Measurements from ENCODE around the gene SCLY. TPM values are rescaled to one million over a fixed set of nuclear protein-coding genes. Genes with fewer than 3 reads are reported as not detected.
A peak's percentile ranks its signal among the peaks of the same experiment; 100 is the strongest.

Gene SCLY, protein sequence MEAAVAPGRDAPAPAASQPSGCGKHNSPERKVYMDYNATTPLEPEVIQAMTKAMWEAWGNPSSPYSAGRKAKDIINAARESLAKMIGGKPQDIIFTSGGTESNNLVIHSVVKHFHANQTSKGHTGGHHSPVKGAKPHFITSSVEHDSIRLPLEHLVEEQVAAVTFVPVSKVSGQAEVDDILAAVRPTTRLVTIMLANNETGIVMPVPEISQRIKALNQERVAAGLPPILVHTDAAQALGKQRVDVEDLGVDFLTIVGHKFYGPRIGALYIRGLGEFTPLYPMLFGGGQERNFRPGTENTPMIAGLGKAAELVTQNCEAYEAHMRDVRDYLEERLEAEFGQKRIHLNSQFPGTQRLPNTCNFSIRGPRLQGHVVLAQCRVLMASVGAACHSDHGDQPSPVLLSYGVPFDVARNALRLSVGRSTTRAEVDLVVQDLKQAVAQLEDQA
- total RNA-seq = 10 to 100 TPM; 56.2 to 57.1 TPM

DNA sequence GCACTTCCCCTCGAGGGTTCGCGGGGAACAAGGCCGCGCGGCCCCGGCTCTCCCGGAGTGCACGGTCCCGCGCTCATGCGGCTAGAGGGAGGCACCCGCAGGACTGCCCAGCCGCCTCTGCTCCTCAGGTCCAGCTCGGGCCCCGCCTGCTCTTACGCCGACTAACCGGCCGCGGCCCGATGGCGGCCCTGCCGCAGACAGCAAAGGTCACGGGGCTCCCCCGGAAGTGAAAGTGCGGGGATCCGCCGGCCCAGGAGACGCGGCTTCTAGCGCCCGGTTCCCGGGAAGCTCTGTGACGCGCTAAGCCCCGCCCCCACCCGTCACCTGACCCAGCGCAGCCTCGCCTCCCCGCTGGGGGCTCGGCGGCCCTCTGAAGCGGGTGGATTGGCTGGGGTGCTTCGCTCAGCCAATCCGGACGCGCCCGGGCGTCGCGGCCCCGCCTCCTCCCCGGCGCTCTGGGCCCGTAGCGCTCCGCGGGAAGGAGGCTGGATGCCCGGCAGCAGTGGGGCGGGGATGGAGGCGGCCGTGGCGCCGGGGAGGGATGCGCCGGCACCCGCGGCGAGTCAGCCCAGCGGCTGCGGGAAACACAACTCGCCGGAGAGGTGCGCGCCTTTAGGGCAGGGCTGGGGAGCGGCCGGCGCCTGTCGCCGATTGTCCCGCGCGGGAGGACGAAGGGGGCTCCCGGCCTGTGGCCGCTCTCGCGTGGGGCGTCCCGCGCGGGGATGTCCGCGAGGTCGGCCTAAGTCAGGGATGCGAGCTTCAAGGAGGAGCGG is at the start of gene SCLY:
TSS of gene SCLY (plus strand) at position 460 of the 773 bp plus-strand sequence. CDS start at position 514, 54 bp downstream.
- H3K9me3 Mint-ChIP-seq = no peaks in the 10 kb centered on the region
- peaks cover 13% of the 10 kb centered on the region for H3K27me3 Mint-ChIP-seq
- H3K27ac Mint-ChIP-seq = peak within 1 kb of the TSS; percentile 88
- H3K36me3 Mint-ChIP-seq (ENCODE audit: low read depth) = peaks cover 41% of the 10 kb centered on the region
- peaks cover 20% of the 10 kb centered on the region for H3K4me1 Mint-ChIP-seq
- peak; percentile 97 for ATAC-seq (replicated peaks)
- peak within 1 kb of the TSS; percentile 92 for H3K4me3 Mint-ChIP-seq

DNA sequence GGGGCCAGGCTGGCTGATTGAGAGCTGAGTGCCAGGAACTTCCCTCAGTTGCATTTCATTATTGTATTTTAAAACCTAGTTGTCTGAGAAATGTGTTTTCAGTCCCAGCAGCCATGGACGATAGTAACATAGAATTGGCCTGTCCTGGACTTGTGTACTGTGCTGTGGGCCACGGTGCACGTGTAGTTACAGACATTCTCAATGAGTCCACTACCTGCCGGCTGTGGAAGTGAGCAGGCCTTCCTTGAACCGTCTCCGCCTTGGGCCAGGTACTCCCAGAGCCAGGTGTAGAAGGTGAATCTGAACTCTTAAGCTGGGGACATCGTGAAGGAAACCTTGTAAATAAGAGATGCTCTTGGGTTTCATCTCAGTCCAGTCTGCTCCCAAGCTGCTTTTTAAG is 47.0 kb upstream of the SCLY start:
- Mint-ChIP-seq H3K9me3 (no peaks in the 10 kb centered on the region), H3K27ac (peak overlapping the region; percentile 83), H3K4me1 (peaks cover 13% of the 10 kb centered on the region), H3K27me3 (no peaks in the 10 kb centered on the region), H3K36me3 (ENCODE audit: low read depth) (peaks cover 64% of the 10 kb centered on the region), H3K4me3 (no peak overlapping the region)
- ATAC-seq (replicated peaks) = no peak

DNA sequence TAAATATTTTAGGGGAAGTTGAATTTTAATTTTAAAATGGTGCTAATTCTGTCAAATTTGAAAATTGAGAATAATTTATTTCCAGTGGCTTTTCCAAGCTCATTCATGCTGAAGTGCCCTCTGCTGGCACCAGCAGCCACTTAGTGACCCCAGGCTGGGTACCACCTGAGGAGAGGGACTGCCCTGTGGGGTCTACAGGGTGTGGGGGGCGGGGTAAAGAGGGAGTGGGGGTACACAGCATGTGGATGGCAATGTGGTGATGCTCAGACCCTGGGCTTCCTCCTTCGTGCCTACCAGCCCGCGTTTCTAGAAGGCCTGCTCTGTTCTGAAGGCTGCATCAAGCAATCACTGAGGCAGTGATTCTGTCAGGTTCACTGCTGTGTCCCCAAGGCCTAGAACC is 45.1 kb upstream of the SCLY start:
- no peaks in the 10 kb centered on the region for H3K27me3 Mint-ChIP-seq
- H3K4me1 Mint-ChIP-seq = peaks cover 5% of the 10 kb centered on the region

DNA sequence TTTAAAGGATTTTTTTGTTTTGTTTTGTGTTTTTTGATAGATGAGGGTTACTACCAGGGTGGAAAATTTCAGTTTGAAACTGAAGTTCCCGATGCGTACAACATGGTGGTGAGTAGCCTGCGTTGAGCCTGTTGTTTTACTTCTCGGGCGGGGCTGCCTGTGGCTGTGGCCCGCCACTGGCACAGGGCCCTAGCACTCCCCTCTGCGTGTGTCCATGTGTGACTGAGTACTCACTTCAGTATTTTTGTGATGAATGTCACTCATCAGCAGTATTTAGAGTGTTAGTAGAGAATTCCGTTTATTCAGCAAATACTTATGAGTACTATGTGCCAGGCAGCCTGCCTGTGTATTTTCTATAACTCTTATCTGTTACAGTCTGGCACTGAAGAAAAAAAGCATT is 44.3 kb upstream of the SCLY start:
- ATAC-seq (replicated peaks) = no peak
- H3K27me3 Mint-ChIP-seq = no peaks in the 10 kb centered on the region
- no peaks in the 10 kb centered on the region for H3K4me1 Mint-ChIP-seq
- peaks cover 74% of the 10 kb centered on the region for H3K36me3 Mint-ChIP-seq (ENCODE audit: low read depth)
- H3K4me3 Mint-ChIP-seq = no peak overlapping the region
- no peaks in the 10 kb centered on the region for H3K9me3 Mint-ChIP-seq
- no peak overlapping the region for H3K27ac Mint-ChIP-seq

More for the DNA sequence above, 45.1 kb upstream of the SCLY start:
- ATAC-seq (replicated peaks) = no peak
- Mint-ChIP-seq H3K9me3 (no peaks in the 10 kb centered on the region), H3K4me3 (no peak overlapping the region), H3K36me3 (ENCODE audit: low read depth) (peaks cover 74% of the 10 kb centered on the region), H3K27ac (peak overlapping the region; percentile 38)

DNA sequence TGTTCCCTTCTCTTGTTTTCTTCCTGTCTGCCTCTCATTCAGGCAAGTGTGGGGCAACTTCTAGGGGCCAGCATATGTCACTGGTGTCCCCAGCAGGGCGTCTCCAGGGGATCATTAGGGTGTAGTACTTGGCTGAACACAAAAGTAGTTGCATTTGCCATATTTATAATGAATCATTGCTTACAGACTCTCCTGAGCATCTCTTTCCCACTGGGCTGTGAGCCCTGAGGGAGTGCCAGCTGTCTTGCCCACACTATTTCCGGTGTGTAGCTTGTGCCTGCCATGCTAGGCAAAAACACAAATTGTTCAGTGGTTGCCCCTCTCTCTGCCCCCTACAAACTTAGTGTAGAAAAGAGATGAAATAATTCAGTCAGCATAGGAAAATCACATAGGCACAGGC is 40.8 kb upstream of the SCLY start:
- Mint-ChIP-seq H3K36me3 (ENCODE audit: low read depth) (peaks cover 73% of the 10 kb centered on the region), H3K27ac (no peak overlapping the region), H3K27me3 (no peaks in the 10 kb centered on the region), H3K9me3 (no peaks in the 10 kb centered on the region), H3K4me3 (no peak overlapping the region), H3K4me1 (peaks cover 4% of the 10 kb centered on the region)
- ATAC-seq (replicated peaks) = no peak

DNA sequence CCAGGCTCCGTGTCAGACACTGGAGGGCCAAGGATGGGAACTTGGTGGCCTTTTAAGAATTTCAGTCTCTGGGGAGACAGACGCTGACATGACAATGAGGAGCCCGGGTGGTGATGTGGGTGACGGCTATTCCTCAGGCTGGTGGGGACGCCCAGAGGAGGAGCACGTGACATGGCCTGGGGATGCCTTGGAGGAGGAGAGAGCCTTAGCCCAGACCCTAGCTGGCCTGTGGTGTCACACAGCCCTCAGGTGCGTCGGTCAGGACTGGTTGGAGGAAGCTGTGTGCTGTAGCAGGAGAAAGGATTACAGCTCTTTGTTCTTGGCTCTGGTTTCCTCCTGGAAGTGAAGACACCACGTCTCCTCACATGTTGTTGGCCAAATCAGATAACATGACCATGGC is 40.0 kb upstream of the SCLY start:
- Mint-ChIP-seq H3K4me3 (no peak overlapping the region), H3K9me3 (no peaks in the 10 kb centered on the region), H3K27me3 (no peaks in the 10 kb centered on the region), H3K4me1 (peaks cover 11% of the 10 kb centered on the region), H3K27ac (no peak overlapping the region), H3K36me3 (ENCODE audit: low read depth) (peaks cover 75% of the 10 kb centered on the region)
- ATAC-seq (replicated peaks) = no peak

DNA sequence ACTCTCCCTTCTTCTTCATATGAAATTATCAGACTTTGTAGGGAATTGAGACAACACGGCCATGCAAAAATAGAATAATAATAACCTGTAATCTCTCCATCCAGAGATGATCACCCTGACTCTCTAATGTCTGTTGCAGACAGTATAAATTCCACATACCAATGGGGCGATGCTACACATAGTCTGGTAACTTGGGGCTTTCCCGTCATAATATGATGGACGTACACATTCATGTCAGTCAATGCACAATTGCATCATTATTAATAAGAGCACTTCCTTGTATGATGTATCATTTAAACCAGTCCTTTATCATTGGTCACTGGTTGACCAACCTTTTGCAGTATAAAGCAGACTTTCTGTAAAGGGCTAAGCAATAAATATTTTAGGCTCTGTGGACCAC is 39.5 kb upstream of the SCLY start:
- no peaks in the 10 kb centered on the region for H3K9me3 Mint-ChIP-seq
- no peak overlapping the region for H3K27ac Mint-ChIP-seq
- peaks cover 77% of the 10 kb centered on the region for H3K36me3 Mint-ChIP-seq (ENCODE audit: low read depth)
- no peak for ATAC-seq (replicated peaks)
- H3K4me3 Mint-ChIP-seq = no peak overlapping the region
- peaks cover 11% of the 10 kb centered on the region for H3K4me1 Mint-ChIP-seq
- no peaks in the 10 kb centered on the region for H3K27me3 Mint-ChIP-seq

DNA sequence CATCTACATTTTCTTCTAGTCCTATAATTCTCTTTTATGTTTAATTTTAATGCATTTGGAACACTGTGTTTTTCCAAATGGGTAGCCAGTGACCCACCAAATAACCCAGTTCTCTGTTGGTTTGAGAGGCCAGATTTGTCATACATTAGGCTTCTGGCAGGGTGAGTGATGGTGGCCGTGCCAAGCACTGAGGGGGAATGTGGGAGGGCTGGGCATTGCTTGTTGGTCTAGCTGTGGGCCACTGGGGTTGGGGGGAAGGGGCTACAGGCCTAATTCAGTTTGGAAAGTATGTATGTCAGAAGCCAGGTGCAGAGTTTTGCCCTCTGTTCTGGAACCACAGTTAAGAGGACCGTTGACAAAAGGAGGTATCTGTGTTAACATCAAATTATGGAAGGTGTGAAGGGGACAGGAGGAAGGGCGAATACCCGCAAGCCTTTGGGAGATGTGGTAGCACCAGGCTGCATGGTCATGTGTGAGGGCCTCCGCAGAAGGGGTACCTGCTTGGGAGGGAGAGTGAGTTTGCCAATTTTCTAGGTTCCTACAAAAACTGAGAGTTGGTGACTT is 38.1 kb upstream of the SCLY start:
- Mint-ChIP-seq H3K9me3 (no peaks in the 10 kb centered on the region), H3K36me3 (ENCODE audit: low read depth) (peaks cover 76% of the 10 kb centered on the region), H3K27ac (peak overlapping the region; percentile 12), H3K4me3 (no peak overlapping the region), H3K27me3 (no peaks in the 10 kb centered on the region), H3K4me1 (peaks cover 11% of the 10 kb centered on the region)
- no peak for ATAC-seq (replicated peaks)

DNA sequence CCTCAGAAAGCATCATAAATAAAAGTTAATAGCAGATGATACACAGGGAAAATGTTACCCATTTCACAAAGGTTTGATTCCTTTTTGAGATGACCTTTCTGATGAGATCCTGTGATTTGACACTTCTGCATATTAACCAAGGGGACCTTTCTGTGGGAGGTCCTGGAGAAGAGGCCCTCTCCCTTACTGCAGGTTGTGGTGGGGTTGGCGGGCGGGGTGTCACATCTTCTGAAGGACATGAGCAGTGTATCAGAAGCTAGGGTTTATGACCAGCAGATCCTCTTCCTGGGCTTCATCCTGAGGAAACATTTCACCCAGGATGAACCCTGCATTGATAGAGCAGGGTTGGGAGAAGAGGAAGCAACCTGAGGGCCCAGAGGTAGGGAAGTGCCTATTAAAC is 37.2 kb upstream of the SCLY start:
- Mint-ChIP-seq H3K27me3 (no peaks in the 10 kb centered on the region), H3K4me1 (peaks cover 11% of the 10 kb centered on the region), H3K9me3 (no peaks in the 10 kb centered on the region), H3K36me3 (ENCODE audit: low read depth) (peaks cover 74% of the 10 kb centered on the region), H3K27ac (peak overlapping the region; percentile 74), H3K4me3 (no peak overlapping the region)
- ATAC-seq (replicated peaks) = no peak

DNA sequence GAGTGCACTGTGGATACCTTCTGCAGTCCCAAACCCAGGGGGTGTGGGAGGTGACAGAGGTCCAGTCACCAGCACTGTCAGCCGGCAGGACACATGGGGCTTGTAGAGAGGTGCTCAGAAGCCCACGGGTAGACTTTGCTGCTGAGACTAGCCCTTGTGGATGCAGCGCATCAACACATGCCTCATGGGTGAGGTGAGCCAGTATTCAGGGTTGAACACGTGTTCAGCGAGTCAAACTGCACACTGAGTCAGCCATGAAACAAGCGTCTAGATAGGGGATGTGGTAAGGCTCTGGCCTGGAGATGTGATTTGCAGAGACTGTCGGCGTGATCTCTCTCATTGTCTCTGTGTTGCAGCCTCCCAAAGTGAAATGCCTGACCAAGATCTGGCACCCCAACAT is 35.8 kb upstream of the SCLY start:
- Mint-ChIP-seq H3K4me3 (peak overlapping the region; percentile 68), H3K27me3 (no peaks in the 10 kb centered on the region), H3K36me3 (ENCODE audit: low read depth) (peaks cover 68% of the 10 kb centered on the region), H3K27ac (peak overlapping the region; percentile 74), H3K4me1 (peaks cover 11% of the 10 kb centered on the region), H3K9me3 (no peaks in the 10 kb centered on the region)
- peak; percentile 100 for ATAC-seq (replicated peaks)

DNA sequence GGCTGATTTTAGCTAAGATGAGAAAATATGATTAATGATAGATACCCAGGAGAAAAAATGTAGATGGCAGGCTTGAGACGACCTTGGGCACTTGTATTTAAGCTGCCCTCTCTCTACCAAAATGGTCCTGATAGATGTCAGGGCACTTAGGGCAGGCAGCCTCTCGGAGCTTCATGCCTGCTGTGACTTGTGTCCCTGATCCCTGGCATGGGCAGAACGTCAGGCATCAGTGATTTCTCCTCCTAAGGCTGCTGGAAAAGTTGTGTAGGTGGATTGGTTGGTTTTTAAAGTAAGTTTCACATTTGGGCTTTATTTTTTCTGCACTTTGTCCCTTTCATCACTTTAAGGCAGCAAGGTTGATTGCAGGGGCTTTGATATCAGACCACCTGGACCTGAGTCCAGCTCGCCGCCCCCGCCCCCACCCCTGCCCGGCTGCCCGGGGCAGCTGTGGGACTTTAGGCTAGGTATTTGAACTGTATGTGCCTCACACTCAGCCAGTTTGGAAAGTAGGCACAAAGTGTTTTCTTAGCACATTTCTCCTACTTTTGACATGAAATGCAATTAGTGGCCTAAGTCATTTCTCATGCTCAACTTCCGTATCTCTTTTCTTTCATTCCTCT is 35.0 kb upstream of the SCLY start:
- no peak for ATAC-seq (replicated peaks)
- H3K4me1 Mint-ChIP-seq = peaks cover 11% of the 10 kb centered on the region
- no peaks in the 10 kb centered on the region for H3K9me3 Mint-ChIP-seq
- H3K27me3 Mint-ChIP-seq = no peaks in the 10 kb centered on the region
- peak overlapping the region; percentile 74 for H3K27ac Mint-ChIP-seq
- peak overlapping the region; percentile 68 for H3K4me3 Mint-ChIP-seq
- peaks cover 68% of the 10 kb centered on the region for H3K36me3 Mint-ChIP-seq (ENCODE audit: low read depth)

DNA sequence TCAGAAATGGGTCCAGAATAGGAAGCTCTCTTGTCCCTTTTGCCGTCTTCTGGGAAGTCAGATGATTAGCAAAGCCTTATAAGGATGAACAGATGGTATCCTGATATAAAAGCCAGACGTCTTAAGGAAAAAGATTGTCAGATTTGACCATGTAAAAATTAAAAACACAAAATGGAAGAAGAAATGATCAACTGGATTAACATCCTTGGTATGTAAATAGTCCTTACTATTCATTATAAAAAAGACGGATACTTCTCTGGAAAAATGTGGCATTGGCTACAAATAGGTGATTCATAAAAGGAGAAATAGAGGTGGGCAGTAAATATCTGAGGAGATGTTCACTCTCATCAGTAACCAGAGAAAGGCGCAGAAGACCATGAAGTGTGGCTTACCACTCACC is 33.7 kb upstream of the SCLY start:
- ATAC-seq (replicated peaks) = no peak
- Mint-ChIP-seq H3K27me3 (no peaks in the 10 kb centered on the region), H3K9me3 (no peaks in the 10 kb centered on the region), H3K4me3 (no peak overlapping the region), H3K36me3 (ENCODE audit: low read depth) (peaks cover 69% of the 10 kb centered on the region), H3K4me1 (peaks cover 11% of the 10 kb centered on the region), H3K27ac (peak overlapping the region; percentile 54)

DNA sequence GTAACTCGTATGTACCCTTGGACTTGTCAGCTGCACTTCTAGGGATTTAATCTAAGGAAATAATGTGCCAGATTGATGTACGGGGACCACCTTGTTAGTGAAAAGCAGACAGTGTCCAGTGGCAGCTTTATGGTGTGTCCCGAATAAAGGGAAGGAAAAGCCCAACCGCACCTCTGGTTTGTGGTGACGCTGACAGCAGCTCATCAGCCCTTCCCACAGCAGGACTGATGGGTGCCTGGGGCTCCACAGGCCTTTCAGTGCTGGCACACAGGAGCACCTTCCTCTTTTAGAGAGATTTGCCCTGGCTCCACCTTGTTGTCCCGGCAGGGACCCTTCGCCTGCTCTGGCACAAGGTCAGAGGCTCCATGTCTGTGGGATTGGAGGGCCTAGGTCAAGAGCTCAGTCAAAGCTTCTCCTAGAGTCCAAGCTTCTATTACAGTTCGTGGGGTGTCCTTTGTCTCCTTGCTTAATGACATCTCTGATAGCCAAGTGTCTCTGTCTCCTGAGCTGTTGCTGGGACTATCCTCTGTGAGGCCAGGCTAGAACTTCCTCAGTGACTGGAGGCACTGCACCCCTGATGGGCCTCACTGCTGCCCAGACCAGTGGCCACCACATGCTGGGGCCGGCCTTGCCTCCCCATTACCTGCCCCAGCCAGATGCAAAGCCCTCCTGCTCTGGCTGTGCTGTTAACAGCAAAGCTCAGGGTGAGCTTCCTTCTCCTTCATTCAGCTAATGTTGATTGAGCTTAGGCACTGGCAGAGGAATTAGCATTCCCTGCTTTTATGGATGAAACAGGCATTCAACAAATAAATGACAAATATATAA is 33.0 kb upstream of the SCLY start:
- Mint-ChIP-seq H3K4me1 (peaks cover 11% of the 10 kb centered on the region), H3K9me3 (no peaks in the 10 kb centered on the region), H3K27ac (peak overlapping the region; percentile 58), H3K4me3 (no peak overlapping the region), H3K27me3 (no peaks in the 10 kb centered on the region), H3K36me3 (ENCODE audit: low read depth) (peaks cover 75% of the 10 kb centered on the region)
- no peak for ATAC-seq (replicated peaks)

DNA sequence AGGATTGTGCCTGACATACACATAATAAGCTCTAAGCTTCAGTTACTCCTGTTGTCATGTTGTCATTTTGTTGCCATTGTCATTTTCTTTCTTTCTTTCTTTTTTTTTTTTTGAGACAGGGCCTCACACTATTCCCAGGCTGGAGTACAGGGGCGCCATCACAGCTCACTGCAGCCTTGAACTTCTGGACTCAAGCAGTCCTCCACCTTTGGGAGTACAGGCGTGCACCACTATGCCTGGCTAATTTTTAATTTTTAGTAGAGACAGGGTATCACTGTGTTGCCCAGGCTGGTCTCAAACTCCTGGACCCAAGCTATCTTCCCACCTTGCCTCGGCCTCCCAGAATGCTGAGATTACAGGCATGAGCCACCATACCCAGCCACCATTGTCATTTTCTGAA is 30.9 kb upstream of the SCLY start:
- Mint-ChIP-seq H3K4me1 (peaks cover 8% of the 10 kb centered on the region), H3K27me3 (no peaks in the 10 kb centered on the region), H3K9me3 (no peaks in the 10 kb centered on the region), H3K36me3 (ENCODE audit: low read depth) (peaks cover 82% of the 10 kb centered on the region), H3K27ac (no peak overlapping the region), H3K4me3 (no peak overlapping the region)
- ATAC-seq (replicated peaks) = no peak

Measured in activated T-helper 17 cell treated with anti-CD3 and anti-CD28 coated beads, Interleukin-2, amount 50 U/mL, for 72 hours (primary cell).